ENCODE measurements around the gene SRF. TPM values are rescaled to one million over a fixed set of nuclear protein-coding genes. Genes with fewer than 3 reads are reported as not detected.

Gene SRF
- total and polyA plus RNA-seq, 2 of the 4 experiments (the other 2 are of a cell fraction) = 20.6 to 56.3 TPM

- BruUV-seq (replicated peaks) = no TSS peak
- Histone ChIP-seq H2BK20ac (ENCODE audit: low read depth, low read length) (peak overlapping the region; percentile 90), H3K14ac (replicated peaks; ENCODE audit: low read depth, low read length) (peak overlapping the region; percentile 99), H3K9me3 (ENCODE audit: control insufficient read depth, insufficient read depth, low read length) (no peaks in the 10 kb centered on the region), H3K9me1 (ENCODE audit: insufficient read depth, low read length) (peaks cover 15% of the 10 kb centered on the region), H2AFZ (replicated peaks; ENCODE audit: low read length, poor library complexity) (peak overlapping the region; percentile 55), H3K18ac (ENCODE audit: low read depth, low read length) (peak overlapping the region; percentile 81), H3K9ac (ENCODE audit: low read depth, low read length) (peak overlapping the region; percentile 99), H3K4me2 (ENCODE audit: low read depth, low read length) (peak overlapping the region; percentile 81), H4K91ac (ENCODE audit: insufficient read depth, low read depth, low read length) (peak overlapping the region; percentile 100), H3K27me3 (ENCODE audit: control insufficient read depth, insufficient read depth, low read length) (no peaks in the 10 kb centered on the region), H3K23ac (ENCODE audit: low read depth, low read length) (peak overlapping the region; percentile 97), H2BK15ac (ENCODE audit: low read depth, low read length) (peak overlapping the region; percentile 100), H3K79me1 (ENCODE audit: low read depth in 1 of 2, low read length in 2 of 2) (peaks cover 20 to 48% of the 10 kb centered on the region in 2 experiments), H3K27ac (ENCODE audit: insufficient read depth, low read length) (peak overlapping the region; percentile 90), H3K36me3 (ENCODE audit: control insufficient read depth, insufficient read depth, low read length) (peaks cover 29% of the 10 kb centered on the region), H3K4me1 (ENCODE audit: control insufficient read depth, insufficient read depth, low read length) (peaks cover 15% of the 10 kb centered on the region), H3K4ac (ENCODE audit: low read depth, low read length) (peak overlapping the region; percentile 100), H2AK9ac (replicated peaks; ENCODE audit: low read depth, low read length, poor library complexity) (peak overlapping the region; percentile 99), H4K8ac (ENCODE audit: low read depth in 2 of 2, low read length in 2 of 2) (peak overlapping the region; percentile 86 to 97), H3K4me3 (ENCODE audit: insufficient read depth, low read depth, low read length) (peak overlapping the region; percentile 73), H2AK5ac (ENCODE audit: low read depth, low read length) (peak overlapping the region; percentile 100), H3K56ac (ENCODE audit: extremely low read depth, insufficient read depth, low read length) (peak overlapping the region; percentile 96), H2BK120ac (ENCODE audit: low read depth, low read length) (peak overlapping the region; percentile 97), H2BK5ac (ENCODE audit: low read depth, low read length, poor library complexity, severe bottlenecking) (peak overlapping the region; percentile 94), H4K5ac (ENCODE audit: low read depth, low read length) (peak overlapping the region; percentile 90), H4K20me1 (ENCODE audit: insufficient read depth, low read length) (peaks cover 40% of the 10 kb centered on the region)
- TF ChIP-seq ELK1 (IDR thresholded peaks at IDR 0.05; ENCODE audit: borderline replicate concordance, low read depth, low read length) (no peak), USF2 (IDR thresholded peaks at IDR 0.05; ENCODE audit: low read depth, low read length) (no peak), RCOR1 (IDR thresholded peaks at IDR 0.05; ENCODE audit: insufficient replicate concordance, low read length) (no peak), MAFK (IDR thresholded peaks at IDR 0.05; ENCODE audit: low read depth, low read length) (no peak), MXI1 (IDR thresholded peaks at IDR 0.05; ENCODE audit: borderline replicate concordance, low read depth, low read length) (0 out of 2 replicates have a peak, but pooled peaks have one; percentile 24)
- WGBS, 2 experiments (ENCODE audit: extremely low coverage in 2 of 2, insufficient read length in 1 of 2) = no CpG with 5 or more reads among the region's 11 CpGs
- ChIA-PET CTCF (interaction anchor here (1.1 kb wide), 1 partner anchor 30 kb away, joined by 5 read pairs; no protein-coding TSS in a partner anchor), POLR2A (ENCODE audit: unreplicated experiment) (interaction anchor here (0.8 to 1.0 kb wide), 2 partner anchors 120 to 160 kb away, joined by 3 to 4 read pairs; partner anchors contain the start of genes CUL7, KLHDC3 and MEA1)
- DNase-seq (no peak), ATAC-seq (ENCODE audit: low read depth) (no peak)
- intact Hi-C loops (cut with micrococcal nuclease) = no loop called here
- in situ Hi-C loops (cut with MboI; ENCODE audit: low sequenced_read_pairs) = no loop called here
- dilution Hi-C loops (cut with HindIII; ENCODE audit: low sequenced_read_pairs, unreplicated experiment) = no loop called here
Observed at GRCh38 chr6:43173591-43174262, 2.7 kb downstream of the SRF start.

Data from IMR-90 (cell line).